Stomach (tissue), 9 donors: ENCODE results near the gene PLEKHO2. TPM values are rescaled to one million over a fixed set of nuclear protein-coding genes. Genes with fewer than 3 reads are reported as not detected.
A peak's percentile ranks its signal among the peaks of the same experiment; 100 is the strongest.

Source experiments
- DNase-seq, 2 donors: peaks; one replicate each; pipeline versions ENCODE4 v3.0.0 to v3.0.0-alpha.2; 2013 to 2019
- H3K27ac ChIP-seq, 5 donors: fragments of 200-600 bp in 4 of 5; sonication (generic) in 4 of 5; one replicate each; pipeline ENCODE4 v1.5.1; 2013 to 2019; ENCODE audit warnings: mild to moderate bottlenecking in 1 of 5, moderate library complexity in 1 of 5
- H3K27me3 ChIP-seq, 3 donors: fragments of 200-600 bp; sonication (generic); one replicate each; pipeline ENCODE4 v1.5.1; 2017 to 2019; ENCODE audit warnings: mixed run types in 1 of 3
- H3K36me3 ChIP-seq, 4 donors: fragments of 200-600 bp; sonication (generic); 1 replicate in 3 of 4; 2 replicates in 1 of 4; pipeline ENCODE4 v1.5.1; 2016 to 2019
- H3K4me1 ChIP-seq, 4 donors: fragments of 200-600 bp; sonication (generic); one replicate each; pipeline ENCODE4 v1.5.1; 2016 to 2019
- H3K4me3 ChIP-seq, 4 donors: fragments of 200-600 bp; sonication (generic) in 3 of 4; one replicate each; pipeline ENCODE4 v1.5.1; 2016 to 2019; ENCODE audit warnings: mild to moderate bottlenecking in 1 of 4
- H3K9me3 ChIP-seq, 4 donors: fragments of 200-600 bp; sonication (generic); one replicate each; pipeline ENCODE4 v1.5.1; 2016 to 2019
- EP300 ChIP-seq: sonication (generic); formaldehyde crosslinking; IDR thresholded peaks from one replicate; pipeline ENCODE4 v1.6.1; 2017; ENCODE audit warnings: antibody characterized with exemption
- POLR2A ChIP-seq, 4 donors: fragments of 450-650 bp; IDR thresholded peaks; one replicate each; pipeline ENCODE4 v1.6.1; 2016; ENCODE audit warnings: antibody characterized with exemption in 4 of 4, control low read depth in 2 of 4, mild to moderate bottlenecking in 1 of 4, moderate library complexity in 1 of 4
- POLR2AphosphoS5 ChIP-seq, 3 donors: sonication (generic); formaldehyde crosslinking; IDR thresholded peaks; one replicate each; pipeline ENCODE4 v1.6.1; 2016; ENCODE audit warnings: antibody characterized with exemption in 3 of 3
- WGBS, 5 donors: extraction: QIAGEN DNeasy Blood & Tissue Kit in 3 of 5; methylation state at CpG; one replicate each; pipeline versions ENCODE4 v1.1.5 to v1.1.7; 2013 to 2018; 5-methylcytosine and 5-hydroxymethylcytosine counted together
- intact Hi-C: fragments of 100-400 bp; cut with DNase I; formaldehyde crosslinking; loops from one replicate; pipeline ENCODE4 v1.15.1; 2023; ENCODE audit warnings: low total_unique reads
- polyA plus RNA-seq, 3 donors: library from polyadenylated mRNA; stranded (reverse); fragments of 200-250 nt; gene quantifications; one replicate each; pipeline ENCODE4 v1.2.3, GENCODE V29; 2013
- total RNA-seq, 5 donors: library from RNA; depleted of rRNA; stranded (reverse); fragments of >200 nt; gene quantifications; one replicate each; pipeline versions ENCODE4 v1.1.0 to v1.2.3, GENCODE V29; 2014 to 2016
- TF ChIP-seq, protein P1 (sequence below), 7 experiments: fragments of 450-650 bp in 4 of 7; fragments of 200-600 bp in 3 of 7; sonication (generic) in 3 of 7; IDR thresholded peaks; one replicate each; pipeline ENCODE4 v1.5.1; 2016 to 2019; ENCODE audit warnings: antibody characterized with exemption in 7 of 7, control low read depth in 2 of 7, mild to moderate bottlenecking in 1 of 7
- donor health status: healthy with polysubstance abuse.
- donor health status: Bipolar disorder and iron deficiency.
- donor health status: healthy.

Gene PLEKHO2
- total and polyA plus RNA-seq, 8 donors: 7.5 to 25.4 (median 18.3) TPM

DNA sequence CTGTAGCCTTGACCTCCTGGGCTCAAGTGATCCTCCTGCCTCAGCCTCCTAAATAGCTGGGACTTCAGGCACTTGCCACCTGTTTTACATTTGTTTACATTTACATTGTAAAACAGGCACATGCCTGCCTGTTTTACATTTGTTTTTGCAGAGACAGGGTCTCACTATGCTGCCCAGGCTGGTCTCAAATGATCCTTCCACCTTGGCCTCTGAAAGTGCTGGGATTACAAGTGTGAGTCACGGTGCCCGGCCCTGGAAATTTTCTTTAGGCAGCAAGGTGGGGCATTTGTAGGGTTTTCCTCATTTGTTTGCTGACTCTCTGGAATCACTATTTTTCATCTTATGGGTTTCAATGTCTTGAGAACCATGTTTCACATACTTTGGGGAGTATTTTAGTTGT is 41.2 kb upstream of the PLEKHO2 start:
- Histone ChIP-seq H3K27me3 (no peaks in the 10 kb centered on the region), H3K4me3 (no peak overlapping the region), H3K9me3 (no peaks in the 10 kb centered on the region), H3K27ac (no peak overlapping the region), H3K4me1 (peaks cover 0 to 14% (median 4%) of the 10 kb centered on the region in 4 donors), H3K36me3 (no peaks in the 10 kb centered on the region)
- 64 to 98% (median 86%) methylated on average over 2 of the region's 2 CpGs for WGBS, 5 donors
- intact Hi-C loops: no loop called here
- no peak for DNase-seq
- TF ChIP-seq, protein P1, sequence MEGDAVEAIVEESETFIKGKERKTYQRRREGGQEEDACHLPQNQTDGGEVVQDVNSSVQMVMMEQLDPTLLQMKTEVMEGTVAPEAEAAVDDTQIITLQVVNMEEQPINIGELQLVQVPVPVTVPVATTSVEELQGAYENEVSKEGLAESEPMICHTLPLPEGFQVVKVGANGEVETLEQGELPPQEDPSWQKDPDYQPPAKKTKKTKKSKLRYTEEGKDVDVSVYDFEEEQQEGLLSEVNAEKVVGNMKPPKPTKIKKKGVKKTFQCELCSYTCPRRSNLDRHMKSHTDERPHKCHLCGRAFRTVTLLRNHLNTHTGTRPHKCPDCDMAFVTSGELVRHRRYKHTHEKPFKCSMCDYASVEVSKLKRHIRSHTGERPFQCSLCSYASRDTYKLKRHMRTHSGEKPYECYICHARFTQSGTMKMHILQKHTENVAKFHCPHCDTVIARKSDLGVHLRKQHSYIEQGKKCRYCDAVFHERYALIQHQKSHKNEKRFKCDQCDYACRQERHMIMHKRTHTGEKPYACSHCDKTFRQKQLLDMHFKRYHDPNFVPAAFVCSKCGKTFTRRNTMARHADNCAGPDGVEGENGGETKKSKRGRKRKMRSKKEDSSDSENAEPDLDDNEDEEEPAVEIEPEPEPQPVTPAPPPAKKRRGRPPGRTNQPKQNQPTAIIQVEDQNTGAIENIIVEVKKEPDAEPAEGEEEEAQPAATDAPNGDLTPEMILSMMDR (IDR thresholded peaks at IDR 0.05): no peak
- TF ChIP-seq POLR2A (IDR thresholded peaks at IDR 0.05) (no peak), POLR2AphosphoS5 (IDR thresholded peaks at IDR 0.05) (no peak), EP300 (no peak)

DNA sequence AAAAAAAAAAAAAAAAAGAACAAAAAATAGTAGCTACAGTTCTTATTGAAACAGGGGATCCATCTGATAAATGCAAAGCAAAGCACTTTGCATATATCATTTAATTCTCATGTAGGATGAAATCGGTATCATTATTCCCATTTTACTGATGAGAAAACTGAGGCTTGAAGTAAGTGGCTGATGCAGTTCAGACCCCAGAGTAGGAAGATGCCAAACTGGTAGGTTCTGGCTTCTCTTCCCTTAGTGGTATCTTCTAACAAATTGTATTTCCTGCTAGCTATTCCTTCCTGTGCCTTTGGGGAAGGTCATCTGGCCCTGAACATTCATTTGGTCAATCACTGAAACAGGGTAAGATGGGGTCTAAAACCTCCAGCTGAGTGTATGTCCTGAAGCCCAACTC is 38.2 kb upstream of the PLEKHO2 start:
- Histone ChIP-seq H3K27ac (no peak overlapping the region), H3K27me3 (no peaks in the 10 kb centered on the region), H3K9me3 (no peaks in the 10 kb centered on the region), H3K4me3 (no peak overlapping the region), H3K36me3 (no peaks in the 10 kb centered on the region), H3K4me1 (peaks cover 0 to 22% (median 8%) of the 10 kb centered on the region in 4 donors)
- intact Hi-C loops: no loop called here
- TF ChIP-seq, protein P1 (IDR thresholded peaks at IDR 0.05): no peak
- no peak for TF ChIP-seq EP300
- TF ChIP-seq POLR2A (IDR thresholded peaks at IDR 0.05): no peak
- no peak for TF ChIP-seq POLR2AphosphoS5 (IDR thresholded peaks at IDR 0.05)
- DNase-seq: no peak
- 92 to 100% (median 98%) methylated on average over 1 of the region's 1 CpG for WGBS, 5 donors

DNA sequence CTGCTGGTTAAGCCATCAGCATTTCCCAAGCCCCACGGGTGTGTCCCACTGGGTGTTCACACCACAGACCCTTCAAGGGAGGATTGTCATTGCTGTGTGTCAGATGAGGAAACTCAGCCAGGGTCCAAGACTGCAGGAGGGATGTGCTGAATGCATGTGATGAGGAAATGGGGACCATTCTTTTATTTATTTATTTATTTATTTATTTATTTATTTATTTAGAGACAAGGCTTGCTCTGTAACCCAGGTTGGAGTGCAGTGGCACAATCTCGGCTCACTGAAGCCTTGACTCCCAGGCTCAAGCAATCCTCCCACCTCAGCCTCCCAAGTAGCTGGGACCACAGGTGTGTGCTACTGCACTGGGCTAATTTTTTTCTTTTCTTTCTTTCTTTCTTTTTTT is 37.1 kb upstream of the PLEKHO2 start:
- no peaks in the 10 kb centered on the region for H3K9me3 ChIP-seq
- 39 to 69% (median 42%) methylated on average over 2 of the region's 2 CpGs for WGBS, 5 donors
- peak overlapping the region in 1 of 5 donors; percentile 26 for H3K27ac ChIP-seq
- H3K4me3 ChIP-seq: no peak overlapping the region
- TF ChIP-seq, protein P1 (IDR thresholded peaks at IDR 0.05): no peak
- no peak for TF ChIP-seq POLR2AphosphoS5 (IDR thresholded peaks at IDR 0.05)
- no peak for TF ChIP-seq POLR2A (IDR thresholded peaks at IDR 0.05)
- no peak for TF ChIP-seq EP300
- H3K36me3 ChIP-seq: no peaks in the 10 kb centered on the region
- intact Hi-C loops: loop anchor here (5.0 kb wide), 1 partner anchor 67 kb away; no protein-coding TSS in a partner anchor
- H3K27me3 ChIP-seq: no peaks in the 10 kb centered on the region
- H3K4me1 ChIP-seq: peaks cover 0 to 24% (median 10%) of the 10 kb centered on the region in 4 donors
- no peak for DNase-seq

DNA sequence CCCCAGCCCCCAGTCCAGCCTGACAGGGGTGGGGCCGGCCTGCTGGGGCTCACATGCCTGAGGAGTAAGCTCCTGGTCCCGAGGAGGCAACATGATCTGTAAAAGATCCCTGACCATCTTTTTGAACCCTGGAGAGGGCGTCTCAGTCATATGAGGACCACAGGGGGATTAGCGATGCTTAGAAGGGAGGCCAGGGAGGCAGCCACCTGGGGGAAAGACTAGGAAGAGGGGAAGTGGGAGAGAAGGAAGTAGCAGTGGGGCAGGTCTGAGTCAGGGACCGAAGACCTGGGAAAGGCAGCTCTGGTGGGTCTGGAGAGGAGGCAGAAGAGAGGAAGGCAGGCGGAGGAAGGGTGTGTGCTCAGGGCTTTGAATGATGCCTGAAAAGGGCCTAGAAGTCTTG is 35.2 kb upstream of the PLEKHO2 start:
- Histone ChIP-seq H3K27ac (peak overlapping the region in 4 of 5 donors; percentile 50 to 85 (median 68)), H3K36me3 (no peaks in the 10 kb centered on the region), H3K4me1 (peaks cover 0 to 31% (median 13%) of the 10 kb centered on the region in 4 donors), H3K4me3 (no peak overlapping the region), H3K9me3 (no peaks in the 10 kb centered on the region), H3K27me3 (no peaks in the 10 kb centered on the region)
- intact Hi-C loops: loop anchor here (5.0 kb wide), 1 partner anchor 69 kb away; no protein-coding TSS in a partner anchor
- 70 to 78% (median 72%) methylated on average over 6 of the region's 6 CpGs for WGBS, 5 donors
- DNase-seq: no peak
- TF ChIP-seq EP300 (no peak), POLR2AphosphoS5 (IDR thresholded peaks at IDR 0.05) (no peak), POLR2A (IDR thresholded peaks at IDR 0.05) (no peak)
- TF ChIP-seq, protein P1 (IDR thresholded peaks at IDR 0.05): no peak
